ENCODE measurements around the gene ESYT2. TPM values are rescaled to one million over a fixed set of nuclear protein-coding genes. Genes with fewer than 3 reads are reported as not detected.

The ESYT2 gene
- total RNA-seq, 2 experiments from 2014 or later: 62.4 to 64.2 TPM

GRCh38 chr7:158811894-158812293, 17.4 kb downstream of the ESYT2 start:
- POLR2A ChIA-PET: interaction anchor here (0.6 to 3.4 kb wide), 7 partner anchors 8 to 107 kb away, joined by 3 to 22 read pairs (median 4); partner anchors contain the start of genes ESYT2 and NCAPG2
- intact Hi-C loops (cut with micrococcal nuclease): loop anchor here (1.0 to 5.0 kb wide), 2 partner anchors 12 to 35 kb away; no protein-coding TSS in a partner anchor
- Mint-ChIP-seq H3K4me1 (ENCODE audit: low read depth) (peaks cover 81% of the 10 kb centered on the region), H3K36me3 (peaks cover 22% of the 10 kb centered on the region), H3K27ac (peak overlapping the region; percentile 91), H3K27me3 (no peaks in the 10 kb centered on the region), H3K4me3 (peak overlapping the region; percentile 60), H3K9me3 (no peaks in the 10 kb centered on the region)
- CTCF ChIA-PET: interaction anchor here (1.0 to 1.5 kb wide), 4 partner anchors 16 to 164 kb away, joined by 3 to 5 read pairs (median 4); no protein-coding TSS in a partner anchor
- DNase-seq: no peak

GRCh38 chr7:158811461-158811860, 17.8 kb downstream of the ESYT2 start:
- H3K4me3 Mint-ChIP-seq: peak overlapping the region; percentile 60

GRCh38 chr7:158810846-158811245, 18.5 kb downstream of the ESYT2 start:
- Mint-ChIP-seq H3K4me1 (ENCODE audit: low read depth) (peaks cover 73% of the 10 kb centered on the region), H3K27ac (peak overlapping the region; percentile 91), H3K4me3 (peak overlapping the region; percentile 60), H3K27me3 (no peaks in the 10 kb centered on the region), H3K9me3 (no peaks in the 10 kb centered on the region), H3K36me3 (peaks cover 27% of the 10 kb centered on the region)
- DNase-seq: no peak
- CTCF ChIA-PET: interaction anchor here (0.7 to 1.5 kb wide), 4 partner anchors 12 to 165 kb away, joined by 3 to 5 read pairs (median 4); no protein-coding TSS in a partner anchor
- intact Hi-C loops (cut with micrococcal nuclease): loop anchor here (5.0 kb wide), 1 partner anchor 34 kb away; no protein-coding TSS in a partner anchor
- POLR2A ChIA-PET: interaction anchor here (1.0 to 3.4 kb wide), 5 partner anchors 9 to 154 kb away, joined by 3 to 22 read pairs (median 8); partner anchors contain the start of gene ESYT2

More at GRCh38 chr7:158811461-158811860, 17.8 kb downstream of the ESYT2 start:
- ChIA-PET CTCF (interaction anchor here (0.7 to 1.5 kb wide), 6 partner anchors 11 to 165 kb away, joined by 3 to 5 read pairs (median 4); no protein-coding TSS in a partner anchor), POLR2A (interaction anchor here (0.6 to 3.4 kb wide), 8 partner anchors 9 to 155 kb away, joined by 3 to 22 read pairs (median 4); partner anchors contain the start of genes ESYT2 and NCAPG2)
- Mint-ChIP-seq H3K9me3 (no peaks in the 10 kb centered on the region), H3K27me3 (no peaks in the 10 kb centered on the region), H3K27ac (peak overlapping the region; percentile 91), H3K4me1 (ENCODE audit: low read depth) (peaks cover 76% of the 10 kb centered on the region), H3K36me3 (peaks cover 22% of the 10 kb centered on the region)
- intact Hi-C loops (cut with micrococcal nuclease): loop anchor here (5.0 kb wide), 1 partner anchor 34 kb away; no protein-coding TSS in a partner anchor
- peak; percentile 82 for DNase-seq

- ChIA-PET POLR2A (interaction anchor here (1.1 kb wide), 1 partner anchor 9 kb away, joined by 3 read pairs; no protein-coding TSS in a partner anchor), CTCF (no interaction called here)
- H3K36me3 Mint-ChIP-seq: peaks cover 40% of the 10 kb centered on the region
- peak overlapping the region; percentile 28 for H3K4me3 Mint-ChIP-seq
- peak overlapping the region; percentile 83 for H3K27ac Mint-ChIP-seq
- H3K9me3 Mint-ChIP-seq: peaks cover 2% of the 10 kb centered on the region
- H3K4me1 Mint-ChIP-seq (ENCODE audit: low read depth): peaks cover 71% of the 10 kb centered on the region
- intact Hi-C loops (cut with micrococcal nuclease): no loop called here
- H3K27me3 Mint-ChIP-seq: no peaks in the 10 kb centered on the region
- DNase-seq: peak; percentile 54
Measured at GRCh38 chr7:158809596-158809995, 19.7 kb downstream of the ESYT2 start.

- POLR2A ChIA-PET: interaction anchor here (1.1 kb wide), 1 partner anchor 20 kb away, joined by 5 read pairs; no protein-coding TSS in a partner anchor
Measured at GRCh38 chr7:158808126-158808525, 21.2 kb downstream of the ESYT2 start.

GRCh38 chr7:158805937-158806336, 23.4 kb downstream of the ESYT2 start:
- no peaks in the 10 kb centered on the region for H3K27me3 Mint-ChIP-seq
- H3K4me1 Mint-ChIP-seq (ENCODE audit: low read depth): peaks cover 59% of the 10 kb centered on the region
- H3K9me3 Mint-ChIP-seq: peaks cover 5% of the 10 kb centered on the region
- peak overlapping the region; percentile 45 for H3K27ac Mint-ChIP-seq
- ChIA-PET POLR2A (no interaction called here), CTCF (no interaction called here)
- intact Hi-C loops (cut with micrococcal nuclease): no loop called here
- H3K4me3 Mint-ChIP-seq: no peak overlapping the region
- no peak for DNase-seq
- H3K36me3 Mint-ChIP-seq: peaks cover 40% of the 10 kb centered on the region

More at GRCh38 chr7:158808126-158808525, 21.2 kb downstream of the ESYT2 start:
- H3K4me3 Mint-ChIP-seq: no peak overlapping the region
- H3K27ac Mint-ChIP-seq: peak overlapping the region; percentile 52
- H3K27me3 Mint-ChIP-seq: no peaks in the 10 kb centered on the region
- peaks cover 43% of the 10 kb centered on the region for H3K36me3 Mint-ChIP-seq
- CTCF ChIA-PET: no interaction called here
- intact Hi-C loops (cut with micrococcal nuclease): no loop called here
- H3K9me3 Mint-ChIP-seq: peaks cover 5% of the 10 kb centered on the region
- DNase-seq: no peak
- H3K4me1 Mint-ChIP-seq (ENCODE audit: low read depth): peaks cover 63% of the 10 kb centered on the region

GRCh38 chr7:158805414-158805813, 23.9 kb downstream of the ESYT2 start:
- ChIA-PET POLR2A (no interaction called here), CTCF (no interaction called here)
- H3K4me1 Mint-ChIP-seq (ENCODE audit: low read depth): peaks cover 58% of the 10 kb centered on the region
- H3K27ac Mint-ChIP-seq: peak overlapping the region; percentile 72
- intact Hi-C loops (cut with micrococcal nuclease): no loop called here
- peaks cover 40% of the 10 kb centered on the region for H3K36me3 Mint-ChIP-seq
- peaks cover 5% of the 10 kb centered on the region for H3K9me3 Mint-ChIP-seq
- H3K27me3 Mint-ChIP-seq: no peaks in the 10 kb centered on the region
- DNase-seq: no peak
- no peak overlapping the region for H3K4me3 Mint-ChIP-seq

GRCh38 chr7:158804335-158804734, 25.0 kb downstream of the ESYT2 start:
- Mint-ChIP-seq H3K9me3 (peaks cover 5% of the 10 kb centered on the region), H3K36me3 (peaks cover 32% of the 10 kb centered on the region), H3K4me1 (ENCODE audit: low read depth) (peaks cover 51% of the 10 kb centered on the region), H3K27ac (peak overlapping the region; percentile 72), H3K27me3 (no peaks in the 10 kb centered on the region), H3K4me3 (no peak overlapping the region)
- intact Hi-C loops (cut with micrococcal nuclease): no loop called here
- POLR2A ChIA-PET: no interaction called here
- CTCF ChIA-PET: no interaction called here
- no peak for DNase-seq

- no peak for DNase-seq
- H3K4me1 Mint-ChIP-seq (ENCODE audit: low read depth): peaks cover 51% of the 10 kb centered on the region
- H3K36me3 Mint-ChIP-seq: peaks cover 29% of the 10 kb centered on the region
- CTCF ChIA-PET: no interaction called here
- H3K4me3 Mint-ChIP-seq: no peak overlapping the region
- H3K27ac Mint-ChIP-seq: peak overlapping the region; percentile 66
- intact Hi-C loops (cut with micrococcal nuclease): no loop called here
- peaks cover 5% of the 10 kb centered on the region for H3K9me3 Mint-ChIP-seq
- H3K27me3 Mint-ChIP-seq: no peaks in the 10 kb centered on the region
- POLR2A ChIA-PET: no interaction called here
Measured at GRCh38 chr7:158803367-158803969, 25.8 kb downstream of the ESYT2 start.

- CTCF ChIA-PET: no interaction called here
- intact Hi-C loops (cut with micrococcal nuclease): no loop called here
Measured at GRCh38 chr7:158802535-158803366, 26.6 kb downstream of the ESYT2 start.

GRCh38 chr7:158798741-158799140, 30.6 kb downstream of the ESYT2 start:
- DNase-seq: no peak
- CTCF ChIA-PET: no interaction called here
- Mint-ChIP-seq H3K9me3 (no peaks in the 10 kb centered on the region), H3K4me1 (ENCODE audit: low read depth) (peaks cover 32% of the 10 kb centered on the region), H3K27ac (no peak overlapping the region), H3K4me3 (no peak overlapping the region), H3K27me3 (no peaks in the 10 kb centered on the region), H3K36me3 (peaks cover 13% of the 10 kb centered on the region)
- POLR2A ChIA-PET: interaction anchor here (0.6 kb wide), 1 partner anchor 148 kb away, joined by 4 read pairs; no protein-coding TSS in a partner anchor
- intact Hi-C loops (cut with micrococcal nuclease): no loop called here

More at GRCh38 chr7:158802535-158803366, 26.6 kb downstream of the ESYT2 start:
- Mint-ChIP-seq H3K9me3 (peaks cover 5% of the 10 kb centered on the region), H3K27ac (peak overlapping the region; percentile 66), H3K4me1 (ENCODE audit: low read depth) (peaks cover 48% of the 10 kb centered on the region), H3K36me3 (peaks cover 27% of the 10 kb centered on the region), H3K4me3 (no peak overlapping the region), H3K27me3 (no peaks in the 10 kb centered on the region)
- DNase-seq: no peak
- POLR2A ChIA-PET: no interaction called here

- Mint-ChIP-seq H3K4me1 (ENCODE audit: low read depth) (peaks cover 17% of the 10 kb centered on the region), H3K9me3 (no peaks in the 10 kb centered on the region), H3K27ac (no peak overlapping the region), H3K4me3 (no peak overlapping the region), H3K36me3 (peaks cover 22% of the 10 kb centered on the region), H3K27me3 (no peaks in the 10 kb centered on the region)
- ChIA-PET CTCF (no interaction called here), POLR2A (no interaction called here)
- no peak for DNase-seq
- intact Hi-C loops (cut with micrococcal nuclease): no loop called here
Measured at GRCh38 chr7:158796667-158797066, 32.6 kb downstream of the ESYT2 start.
